H54 (cell line): ENCODE results near the gene STUM.

Experiments
- DNase-seq: peaks from one replicate; pipeline ENCODE4 v3.0.0; 2011; ENCODE audit warnings: low spot score, mixed read lengths; ENCODE audit not compliant: insufficient read length
- FAIRE-seq: peaks from 3 replicates; lab custom pipeline; 2011; peaks lifted over from hg19 to GRCh38; lab: Jason Lieb, UNC
- POLR2A ChIP-seq: IDR thresholded peaks from 2 replicates; pipeline ENCODE4 v1.6.1; 2011; ENCODE audit warnings: low read depth, mild to moderate bottlenecking, low read length

The STUM gene

GRCh38 chr1:226563666-226564065 lies 15.1 kb downstream of the STUM start:
- FAIRE-seq (no peak), DNase-seq (no peak)

GRCh38 chr1:226565476-226565875 lies 16.9 kb downstream of the STUM start:
- TF ChIP-seq POLR2A: no peak
- FAIRE-seq: no peak
- DNase-seq: no peak

More at GRCh38 chr1:226563666-226564065, 15.1 kb downstream of the STUM start:
- TF ChIP-seq POLR2A: no peak

GRCh38 chr1:226566234-226566633 lies 17.7 kb downstream of the STUM start:
- no peak for TF ChIP-seq POLR2A
- FAIRE-seq (no peak), DNase-seq (no peak)

GRCh38 chr1:226566760-226567159 lies 18.2 kb downstream of the STUM start:
- FAIRE-seq: no peak
- no peak for TF ChIP-seq POLR2A
- no peak for DNase-seq

GRCh38 chr1:226568077-226568831 lies 19.7 kb downstream of the STUM start:
- FAIRE-seq (no peak), DNase-seq (no peak)
- no peak for TF ChIP-seq POLR2A

GRCh38 chr1:226568975-226569741 lies 20.6 kb downstream of the STUM start:
- no peak for TF ChIP-seq POLR2A
- no peak for DNase-seq
- FAIRE-seq: no peak

- no peak for DNase-seq
- no peak for TF ChIP-seq POLR2A
- no peak for FAIRE-seq
Measured at GRCh38 chr1:226569879-226570547, 21.4 kb downstream of the STUM start.

- DNase-seq: no peak
- no peak for FAIRE-seq
Measured at GRCh38 chr1:226571893-226572292, 23.3 kb downstream of the STUM start.

GRCh38 chr1:226572325-226572726 lies 23.8 kb downstream of the STUM start:
- DNase-seq: no peak
- no peak for TF ChIP-seq POLR2A
- FAIRE-seq: no peak

More at GRCh38 chr1:226571893-226572292, 23.3 kb downstream of the STUM start:
- no peak for TF ChIP-seq POLR2A

- FAIRE-seq (no peak), DNase-seq (no peak)
- no peak for TF ChIP-seq POLR2A
Measured at GRCh38 chr1:226574044-226574443, 25.5 kb downstream of the STUM start.

- TF ChIP-seq POLR2A: no peak
- no peak for FAIRE-seq
- DNase-seq: no peak
Measured at GRCh38 chr1:226574591-226575435, 26.2 kb downstream of the STUM start.

- no peak for DNase-seq
- no peak for FAIRE-seq
- no peak for TF ChIP-seq POLR2A
Measured at GRCh38 chr1:226575436-226575720, 26.8 kb downstream of the STUM start.

GRCh38 chr1:226575739-226576378 lies 27.3 kb downstream of the STUM start:
- FAIRE-seq (no peak), DNase-seq (no peak)
- no peak for TF ChIP-seq POLR2A
